DMS 273 (cell line): Measurements from ENCODE around the gene SLK.

Source experiments
- DNase-seq: peaks from one replicate; lab custom pipeline; 2025; ENCODE audit not compliant: unreplicated experiment; lab: John Stamatoyannopoulos, UW

Gene SLK

DNA sequence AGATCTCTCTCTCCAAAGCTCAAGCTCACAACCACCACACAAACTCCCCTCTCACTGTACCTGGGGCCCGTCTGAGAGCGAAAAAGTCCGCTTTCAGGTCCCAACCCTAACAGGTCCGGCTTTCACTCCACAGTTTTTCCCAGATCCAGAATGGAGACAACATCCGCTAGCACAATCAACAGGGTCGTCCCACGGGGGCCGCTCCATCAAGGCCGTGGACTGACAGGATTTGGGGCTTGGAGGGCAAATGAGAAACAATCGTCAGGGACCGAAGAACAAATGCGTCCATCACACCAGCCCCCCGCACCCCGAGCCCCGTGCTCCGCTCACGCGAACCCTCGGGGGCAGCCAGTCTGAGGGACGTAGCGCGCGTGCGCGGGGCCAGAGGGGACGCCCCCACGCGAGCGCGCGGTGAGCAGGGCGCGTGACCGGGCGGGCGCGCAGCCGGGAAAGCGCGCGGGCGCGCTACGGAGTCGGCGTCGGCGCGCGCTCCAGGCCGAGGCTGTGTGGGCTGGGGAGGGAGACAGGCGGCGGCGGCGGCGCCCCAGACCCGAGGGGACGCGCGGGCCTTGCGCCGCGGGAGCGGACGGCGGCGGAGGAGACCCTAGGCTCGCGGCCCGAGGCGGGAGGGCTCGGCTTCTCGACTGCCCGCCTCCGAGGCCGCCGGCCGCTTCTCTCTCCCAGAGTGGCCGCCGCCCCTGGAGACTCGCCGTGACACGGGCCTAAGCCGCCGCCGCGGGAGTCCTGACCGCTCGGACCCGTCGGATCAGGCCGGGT, at the start of gene SLK:
SLK (plus strand) TSS at position 470 of the 777 bp plus-strand sequence. CDS start 606 bp downstream, outside the sequence.
- DNase-seq: peak; percentile 93

DNA sequence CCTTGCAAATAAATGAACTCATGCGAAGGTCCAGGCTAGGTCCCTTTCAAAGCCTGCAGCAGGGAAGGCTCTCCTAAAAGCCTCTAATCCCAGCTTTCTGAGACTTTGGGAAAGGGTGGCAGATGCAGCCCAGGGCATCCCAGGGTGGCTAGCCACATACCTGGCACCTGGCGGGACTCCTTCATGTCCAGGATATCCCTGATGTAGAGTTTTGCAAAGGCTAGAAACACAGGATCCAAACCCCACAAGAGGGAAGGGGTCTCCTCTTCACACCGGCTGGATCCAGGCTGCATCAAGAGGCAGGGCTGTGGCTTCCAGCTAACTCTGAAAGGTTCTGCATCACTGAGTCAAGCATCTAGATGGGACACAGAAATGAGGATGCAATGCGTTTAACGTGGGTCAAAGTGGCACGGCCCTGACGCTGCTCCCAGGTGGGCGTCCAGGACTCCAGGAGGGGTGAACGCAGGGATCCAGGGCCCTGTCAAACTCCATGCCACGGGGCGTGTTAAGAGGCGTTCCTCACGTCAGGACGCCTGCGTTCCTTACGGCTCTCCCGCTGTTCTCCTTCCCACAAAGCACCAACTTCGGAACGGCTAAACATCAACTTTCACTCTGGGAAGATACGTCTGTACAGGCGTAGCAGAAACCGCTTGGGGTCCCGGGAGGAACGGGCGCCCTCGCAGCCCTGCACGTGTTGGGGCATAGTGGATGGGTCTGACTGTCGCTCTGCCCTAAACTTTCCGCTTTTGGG, 49.5 kb upstream of the SLK start:
- DNase-seq: peak; percentile 85

DNA sequence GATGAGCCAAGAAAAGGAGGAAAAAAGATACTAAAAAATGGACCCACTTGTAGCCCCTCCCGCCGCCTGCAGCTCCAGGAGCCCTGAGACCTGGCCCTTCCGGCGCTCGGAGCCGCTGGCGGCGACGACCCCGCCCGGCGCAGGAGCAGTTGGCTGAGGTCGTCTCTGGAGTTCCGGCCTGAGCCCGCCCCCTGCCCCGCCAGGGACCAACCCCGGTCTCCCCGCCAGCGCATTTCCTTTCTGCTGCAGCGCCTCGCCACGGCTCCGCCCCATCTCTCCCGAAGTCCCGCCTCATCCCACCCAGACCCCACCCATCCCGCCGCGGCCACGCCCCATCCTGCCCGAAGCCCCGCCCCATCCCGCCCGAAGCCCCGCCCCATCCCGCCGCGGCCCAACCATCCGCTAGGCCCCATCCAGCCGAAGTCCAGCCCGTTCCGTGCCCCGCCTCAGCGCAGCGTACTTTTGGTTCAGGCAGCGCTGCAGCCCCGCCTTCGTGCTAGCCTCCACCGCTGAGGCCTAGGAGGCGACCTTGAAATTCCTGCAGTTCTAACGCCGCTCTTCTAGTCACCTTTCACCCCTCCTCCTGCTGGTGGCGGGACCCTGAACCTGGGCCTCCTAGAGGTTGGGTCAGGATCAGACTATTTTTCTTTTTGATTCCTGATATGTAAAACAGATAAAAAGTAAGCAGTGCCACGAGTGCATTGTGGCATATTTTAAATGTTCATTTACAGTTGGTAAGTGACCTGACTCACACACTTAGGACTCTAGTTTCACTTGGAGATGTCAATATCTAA, 48.7 kb upstream of the SLK start, which contains the start of gene STN1:
STN1 (minus strand) TSS at position 132 of the 794 bp plus-strand sequence. CDS start 590 bp downstream, outside the sequence.
- DNase-seq: peak; percentile 96

DNA sequence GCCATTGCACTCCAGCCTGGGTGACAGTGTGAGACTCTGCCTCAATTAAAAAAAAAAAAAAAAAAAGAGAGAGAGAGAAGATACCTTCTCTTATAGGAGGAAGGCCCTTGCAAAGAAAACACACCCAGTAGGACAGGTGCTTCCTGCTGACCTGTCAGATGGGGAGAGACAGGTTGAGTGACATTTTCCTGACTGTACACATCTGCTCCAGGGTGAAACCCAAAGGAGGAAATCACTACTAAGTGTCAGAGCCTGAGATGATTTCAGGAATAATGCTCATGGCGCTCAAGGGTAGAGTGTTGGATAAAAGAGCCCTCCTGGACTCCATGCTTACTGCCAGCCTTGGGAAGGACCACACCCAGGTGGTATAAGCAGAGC, 47.3 kb upstream of the SLK start:
- no peak for DNase-seq

DNA sequence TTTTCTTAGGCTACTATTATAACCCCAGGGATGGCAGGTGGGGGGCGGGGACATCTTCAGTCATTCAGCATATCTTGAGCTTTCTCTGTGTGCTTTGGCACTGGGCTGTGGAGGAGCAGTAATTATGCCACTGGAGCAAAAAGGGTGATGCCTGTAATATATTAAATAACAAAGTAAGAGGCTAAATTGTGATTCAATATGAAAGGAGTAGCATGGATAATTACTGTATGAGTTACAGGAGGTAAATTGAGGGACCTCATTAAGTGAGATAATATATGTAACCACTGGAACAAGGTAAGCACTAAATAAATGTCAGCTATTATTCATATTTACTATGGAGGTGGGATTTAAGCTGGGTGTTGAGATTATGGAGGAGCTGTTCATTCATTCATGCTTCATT, 45.7 kb upstream of the SLK start:
- DNase-seq: no peak

DNA sequence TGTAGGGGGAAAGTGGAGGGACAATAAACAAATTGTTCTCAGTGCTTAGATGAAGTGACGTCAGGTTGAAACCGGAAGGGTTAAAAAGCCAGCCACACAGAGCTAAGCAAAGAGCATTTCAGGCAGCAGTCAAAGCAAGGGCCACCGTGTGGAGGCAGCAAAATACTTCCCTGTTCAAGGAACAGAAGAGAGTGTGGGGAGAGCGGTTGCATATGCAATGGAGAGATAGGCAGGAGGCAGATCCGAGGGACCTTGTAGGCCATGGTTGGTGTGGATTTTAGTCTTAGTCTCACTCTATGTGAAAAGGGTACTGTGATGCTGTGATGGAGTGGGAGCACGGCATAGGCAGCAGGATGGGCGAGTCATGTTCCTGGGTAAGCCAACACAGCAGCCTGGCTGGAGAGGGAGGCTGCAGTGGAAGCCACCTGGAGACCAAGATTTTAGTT, 45.2 kb upstream of the SLK start:
- no peak for DNase-seq

DNA sequence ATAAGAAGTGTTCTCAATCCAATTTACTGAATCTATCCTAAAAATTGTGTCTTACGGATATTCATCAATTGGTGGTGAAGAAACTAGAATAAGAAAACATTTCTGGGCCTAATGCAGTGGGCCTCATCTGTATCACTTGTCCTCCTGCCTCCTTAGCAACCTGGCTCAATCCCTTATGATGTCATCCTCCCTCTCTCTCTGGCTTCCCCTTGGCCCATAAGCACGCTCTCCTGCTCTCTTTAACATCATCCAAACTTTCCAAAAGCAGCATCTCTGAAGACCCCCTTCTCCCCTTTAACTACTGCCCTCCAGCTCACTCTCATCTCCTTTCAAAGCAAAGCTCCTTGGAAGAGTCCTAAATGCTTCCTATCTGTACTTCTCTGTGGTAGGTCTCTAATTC, 44.3 kb upstream of the SLK start:
- DNase-seq: no peak

DNA sequence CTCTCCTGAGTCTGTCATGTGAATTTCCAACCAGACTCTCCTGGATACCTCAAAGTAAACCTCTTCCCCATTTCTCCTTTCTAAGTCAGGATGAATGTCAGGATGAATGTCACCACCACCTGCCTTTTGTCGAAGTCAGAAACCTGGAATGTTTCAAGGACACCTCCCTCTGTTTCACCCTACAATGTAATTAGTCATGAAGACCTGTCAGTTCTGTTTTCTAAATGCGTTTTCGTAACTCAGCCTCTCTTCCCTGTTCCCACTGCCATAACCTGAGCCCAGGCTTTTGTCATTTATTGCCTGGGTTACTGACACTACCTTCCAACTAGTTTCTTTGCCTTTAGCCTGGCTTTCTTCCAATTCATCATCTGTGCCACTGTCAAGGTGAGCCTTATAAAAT, 43.4 kb upstream of the SLK start:
- DNase-seq: no peak

DNA sequence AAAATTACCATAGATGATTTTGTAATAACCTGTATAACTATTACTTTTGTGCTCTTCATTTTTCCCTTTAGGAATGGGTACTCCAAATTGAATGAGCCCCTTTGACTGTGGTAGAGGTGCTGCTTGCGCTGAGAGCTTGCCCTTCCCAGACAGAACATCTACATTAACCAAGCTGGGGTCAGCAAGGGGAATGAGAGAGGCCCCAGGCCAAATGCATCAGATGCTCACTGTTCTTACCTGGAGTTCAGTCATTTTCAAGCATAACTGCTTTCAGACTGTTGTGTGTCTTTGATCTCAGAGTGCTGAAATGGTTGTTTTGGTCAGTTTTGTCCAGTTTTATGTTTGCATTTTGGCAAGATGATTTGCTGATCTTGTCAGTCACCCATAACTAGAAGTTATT, 41.3 kb upstream of the SLK start:
- DNase-seq: no peak

DNA sequence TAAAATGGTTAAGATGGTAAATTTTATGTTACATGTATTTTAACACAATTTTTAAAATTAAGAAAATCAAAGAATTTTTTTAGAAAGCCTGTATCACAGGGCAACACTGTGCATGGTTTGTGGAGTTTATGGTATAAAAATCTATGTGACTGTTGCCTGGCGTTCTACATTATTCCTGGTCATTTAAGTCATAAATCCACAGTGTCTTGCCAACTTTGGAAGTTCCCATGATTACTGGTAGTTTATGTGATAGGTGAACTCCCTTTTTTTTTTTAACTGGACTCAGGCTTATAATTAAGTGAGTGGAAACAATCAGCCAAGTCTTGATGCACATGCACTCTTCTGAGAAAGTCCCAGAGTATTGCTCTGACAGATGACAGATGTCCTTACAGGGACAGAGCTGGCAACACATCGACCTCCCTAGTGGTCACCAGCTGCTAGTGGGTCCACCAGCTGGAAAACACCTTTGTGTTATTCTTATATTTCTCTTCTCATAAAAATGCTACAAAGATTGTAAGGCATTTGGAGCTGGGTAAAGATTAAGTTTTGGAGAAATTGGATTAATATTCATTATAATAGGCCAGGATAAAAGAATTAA, 40.1 kb upstream of the SLK start:
- peak; percentile 60 for DNase-seq

DNA sequence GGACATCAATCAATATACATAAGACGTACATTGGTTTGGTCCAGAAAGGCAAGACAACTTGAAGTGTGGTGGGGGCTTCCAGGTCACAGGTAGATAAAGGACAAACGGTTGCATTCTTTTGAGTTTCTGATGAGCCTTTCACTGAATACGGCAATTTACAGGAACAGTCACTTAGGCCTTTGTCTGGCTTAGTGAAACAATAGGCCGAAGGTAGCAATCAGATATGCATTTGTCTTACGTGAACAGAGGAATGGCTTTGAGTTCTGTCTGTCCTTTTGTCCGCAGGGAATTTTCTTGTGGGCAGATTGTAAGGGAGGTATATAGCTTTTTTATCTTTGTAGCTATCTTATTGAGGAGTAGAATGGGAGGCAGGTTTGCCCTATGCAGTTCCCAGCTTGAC, 38.2 kb upstream of the SLK start:
- no peak for DNase-seq

DNA sequence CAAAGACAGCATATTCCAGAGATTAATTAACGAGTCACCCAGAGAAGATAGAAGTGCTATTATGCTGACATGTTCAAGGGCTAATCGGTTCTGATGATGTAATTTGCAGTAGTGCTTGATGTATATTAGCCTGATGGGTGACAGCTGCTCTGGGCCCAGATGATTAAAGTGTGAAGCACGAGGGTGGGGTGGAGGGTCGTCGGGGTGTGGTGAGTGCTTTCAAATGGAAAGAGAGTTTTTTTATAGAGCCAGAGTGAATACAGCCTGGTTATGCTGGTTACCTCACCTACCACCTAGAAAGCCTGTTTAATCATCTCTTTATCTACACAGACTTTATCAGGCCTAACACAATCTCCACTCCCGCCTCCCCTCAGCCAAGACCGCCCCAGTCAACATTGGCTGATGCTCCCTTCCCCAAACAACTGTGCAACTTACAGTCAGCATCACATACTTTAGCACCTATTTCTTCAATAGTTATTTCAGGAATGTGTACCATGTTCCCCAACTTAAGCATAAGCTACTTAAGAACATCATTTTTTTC, 37.5 kb upstream of the SLK start:
- DNase-seq: peak; percentile 45

DNA sequence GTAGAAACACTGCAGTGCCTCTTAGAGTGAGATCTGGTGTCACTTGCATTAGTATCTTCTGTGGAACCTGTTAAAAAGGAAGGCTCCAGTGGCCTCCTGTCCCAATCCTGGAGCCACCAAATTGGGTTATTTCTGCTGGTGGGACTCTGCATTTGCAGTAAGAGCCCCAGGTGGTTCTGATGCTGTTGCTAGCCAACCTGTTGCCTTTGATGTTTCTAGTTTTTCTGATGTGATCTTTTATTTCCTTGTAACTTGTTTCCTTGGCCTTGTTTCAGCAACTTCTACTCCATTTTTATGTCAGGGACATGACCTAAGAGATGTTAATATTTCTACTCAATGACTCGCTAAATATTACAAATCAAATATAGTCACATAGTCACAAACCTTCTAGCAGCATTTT, 36.5 kb upstream of the SLK start:
- DNase-seq: no peak

DNA sequence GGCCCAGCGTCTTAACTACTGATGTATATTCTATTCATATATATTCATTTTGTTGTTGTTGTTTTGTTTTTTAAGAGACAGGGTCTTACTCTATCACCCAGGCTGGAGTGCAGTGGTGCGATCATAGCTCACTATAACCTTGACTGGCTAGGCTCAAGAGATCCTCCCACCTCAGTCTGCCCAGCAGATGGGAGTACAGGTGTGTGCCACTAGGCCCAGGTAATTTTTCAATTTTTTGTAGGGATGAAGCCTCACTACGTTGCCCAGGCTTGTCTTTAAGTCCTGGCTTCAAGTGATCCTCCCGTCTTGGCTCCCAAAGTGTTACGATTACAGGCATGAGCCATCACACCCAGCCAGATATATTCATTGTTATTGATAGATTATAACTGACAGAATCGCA, 36.1 kb upstream of the SLK start:
- no peak for DNase-seq

DNA sequence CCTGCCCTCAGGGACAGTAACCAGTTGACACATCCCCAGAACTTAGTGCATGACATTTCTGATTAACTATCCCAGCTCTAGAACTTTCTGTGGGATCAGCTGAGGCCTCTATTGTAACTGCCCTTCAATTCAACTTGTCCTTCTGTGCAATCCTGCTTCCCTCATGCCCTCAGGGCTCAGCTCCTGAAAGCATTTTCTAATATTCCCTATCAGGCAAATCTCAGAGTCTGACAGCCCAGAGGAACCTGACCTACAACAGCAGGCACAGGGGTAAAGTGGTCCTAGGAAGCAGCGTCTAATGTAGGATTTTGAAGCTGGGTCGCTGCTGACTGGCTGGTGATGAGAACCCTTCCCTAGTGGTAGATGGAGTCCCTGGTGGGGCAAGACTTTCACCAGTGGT, 35.3 kb upstream of the SLK start:
- DNase-seq: no peak

DNA sequence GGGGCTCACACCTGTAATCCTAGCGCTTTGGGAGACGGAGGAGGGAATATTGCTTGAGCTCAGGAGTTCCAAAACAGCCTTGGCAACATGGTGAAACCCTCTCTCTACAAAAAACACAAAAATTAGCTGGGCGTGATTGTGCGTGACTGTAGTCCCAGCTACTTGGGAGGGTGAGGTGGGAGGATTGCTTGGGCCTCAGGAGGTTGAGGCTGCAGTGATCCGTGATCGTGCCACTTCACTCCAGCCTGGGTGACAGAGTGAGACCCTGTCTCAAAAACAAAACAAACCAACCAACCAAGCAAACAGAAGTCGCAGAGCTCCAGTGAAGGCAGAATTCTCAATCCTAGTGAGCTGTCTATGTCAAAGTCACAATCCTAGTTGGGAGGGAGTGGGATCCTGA, 34.7 kb upstream of the SLK start:
- no peak for DNase-seq

DNA sequence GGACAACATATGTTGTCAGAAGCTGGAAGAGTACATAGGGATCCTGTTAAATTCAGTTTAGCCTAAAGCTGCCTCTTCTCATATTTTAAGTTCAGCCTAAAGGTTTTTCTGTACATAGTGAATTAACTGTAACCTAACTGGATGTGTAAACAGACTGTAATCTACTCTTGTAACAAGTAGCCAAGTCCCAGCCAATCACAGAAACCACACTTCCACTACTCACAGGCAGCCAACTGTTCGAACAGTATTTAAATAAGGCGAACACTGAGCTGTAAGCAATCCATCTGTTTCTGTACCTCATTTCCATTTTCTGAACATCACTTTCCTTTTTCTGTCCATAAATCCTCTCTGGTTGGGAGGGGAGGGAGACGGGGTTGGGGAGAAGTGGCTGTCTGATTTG, 34.0 kb upstream of the SLK start:
- DNase-seq: peak; percentile 83

DNA sequence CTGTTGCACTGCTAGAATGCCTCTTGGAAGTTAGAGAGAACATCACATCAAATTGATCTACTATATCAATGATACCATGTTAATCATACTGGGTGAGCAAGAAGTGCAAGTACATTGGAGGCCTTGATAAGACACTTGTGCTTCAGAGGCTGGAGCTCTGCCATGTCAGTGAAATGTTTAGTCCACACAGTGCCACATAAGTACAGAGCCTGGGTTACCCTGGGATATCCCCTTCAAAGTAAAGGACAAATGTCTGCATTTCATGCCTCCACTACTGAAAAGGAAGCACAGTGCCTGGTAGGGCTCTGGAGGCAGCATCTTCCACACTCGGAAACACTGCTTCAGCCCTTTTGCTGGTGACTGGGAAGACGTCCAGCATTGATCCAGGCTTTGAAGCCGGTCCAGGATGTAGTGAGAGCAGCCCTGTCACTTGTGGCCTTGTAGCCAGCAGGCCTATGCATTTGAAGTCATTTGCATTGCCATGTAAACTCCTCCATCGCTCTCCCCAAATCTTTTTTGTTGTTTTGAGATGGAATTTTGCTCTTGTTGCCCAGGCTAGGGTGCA, 33.3 kb upstream of the SLK start:
- peak; percentile 53 for DNase-seq

DNA sequence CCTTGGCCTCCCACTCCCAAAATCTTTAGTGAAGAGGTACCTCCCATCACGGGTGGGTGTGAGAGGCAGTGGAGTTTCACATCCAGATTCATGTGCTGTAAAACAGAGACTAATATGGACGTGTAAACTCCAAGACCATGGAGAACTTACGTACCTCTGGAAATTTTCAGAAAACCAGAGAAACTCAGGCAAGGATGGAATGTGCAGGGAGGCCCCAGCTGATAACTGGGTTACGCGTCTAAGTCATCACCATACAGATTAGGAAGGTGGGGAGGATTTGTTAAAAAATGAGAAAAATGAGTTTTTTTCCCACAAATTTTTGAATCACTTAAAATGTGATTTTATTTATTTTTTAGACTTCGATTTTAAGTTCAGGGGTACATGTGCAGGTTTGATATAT, 32.6 kb upstream of the SLK start:
- DNase-seq: no peak

DNA sequence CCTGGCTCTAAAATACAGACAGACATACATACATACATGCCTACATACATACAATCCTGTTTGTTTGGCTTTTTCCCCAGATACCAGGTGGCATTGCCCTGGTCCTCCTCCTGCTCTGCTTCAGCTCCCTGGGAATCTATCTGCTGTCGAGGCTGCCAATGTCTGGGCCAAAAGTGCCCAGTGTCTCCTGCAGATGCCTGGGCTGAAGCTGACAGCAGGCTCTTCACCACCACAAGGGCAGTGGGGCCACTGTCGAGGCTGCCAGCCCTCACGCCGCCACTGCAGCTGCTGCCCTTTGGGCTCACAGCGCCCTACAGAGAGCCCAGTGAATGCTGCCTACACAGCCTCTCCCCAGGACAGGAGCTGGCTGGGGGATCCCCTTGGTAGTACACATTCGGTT, 30.9 kb upstream of the SLK start:
- peak; percentile 57 for DNase-seq

DNA sequence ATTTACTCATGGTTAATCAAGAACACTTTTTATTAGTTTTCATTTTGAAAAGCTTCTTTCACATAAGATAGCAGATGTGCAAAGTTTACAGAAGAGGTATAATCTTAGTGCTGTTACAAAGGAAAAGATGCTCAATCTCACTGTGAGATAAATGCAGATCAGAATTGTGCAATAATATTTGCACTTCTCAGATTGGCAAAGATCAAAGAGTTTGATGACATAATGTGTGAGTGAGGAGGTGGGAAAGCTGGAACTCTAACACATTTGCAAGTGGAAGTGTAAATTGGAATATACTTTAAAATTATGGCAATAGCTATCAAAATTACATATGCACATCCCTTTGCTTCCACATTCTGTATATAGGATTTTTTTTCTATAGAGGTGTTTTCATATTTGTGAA, 27.4 kb upstream of the SLK start:
- DNase-seq: no peak
